SK-N-SH treated with all-trans-retinoic acid at 6 μM for 48 hours (cell line): Measurements from ENCODE around the gene RSKR.

Experiments
- ARNTL ChIP-seq: fragments of 450-650 bp; formaldehyde crosslinking; IDR thresholded peaks from 2 replicates; pipeline ENCODE4 v1.5.0; 2020; ENCODE audit warnings: low read depth, mild to moderate bottlenecking, moderate library complexity, borderline replicate concordance
- CSDC2 ChIP-seq: fragments of 250-450 bp; sonication (Bioruptor Pico); IDR thresholded peaks from 2 replicates; pipeline ENCODE4 v1.5.0; 2020; ENCODE audit warnings: mild to moderate bottlenecking, moderate library complexity
- ESRRG ChIP-seq: fragments of 250-450 bp; sonication (Bioruptor Pico); IDR thresholded peaks from 2 replicates; pipeline ENCODE4 v1.6.1; 2021; ENCODE audit warnings: mild to moderate bottlenecking
- OSR1 ChIP-seq: fragments of 250-450 bp; sonication (Bioruptor Pico); IDR thresholded peaks from 2 replicates; pipeline ENCODE4 v1.8.0; 2022; ENCODE audit warnings: moderate library complexity, mild to moderate bottlenecking, inconsistent platforms
- TCF4 ChIP-seq: fragments of 250-450 bp; sonication (Bioruptor Pico); IDR thresholded peaks from 2 replicates; pipeline ENCODE4 v1.8.0; 2021; ENCODE audit warnings: mild to moderate bottlenecking, moderate library complexity, borderline replicate concordance
- ZC3H10 ChIP-seq: fragments of 250-450 bp; sonication (Bioruptor Pico); IDR thresholded peaks from 2 replicates; pipeline ENCODE4 v1.5.1; 2021; ENCODE audit warnings: mild to moderate bottlenecking, moderate library complexity
- ZFP3 ChIP-seq: fragments of 250-450 bp; sonication (Bioruptor Pico); IDR thresholded peaks from 2 replicates; pipeline ENCODE4 v1.5.0; 2020; ENCODE audit warnings: mild to moderate bottlenecking, moderate library complexity
- ZFP30 ChIP-seq: fragments of 450-650 bp; formaldehyde crosslinking; IDR thresholded peaks from 2 replicates; pipeline ENCODE4 v1.5.0; 2022; ENCODE audit warnings: mild to moderate bottlenecking, moderate library complexity
- ZNF565 ChIP-seq: fragments of 450-650 bp; formaldehyde crosslinking; conservative IDR thresholded peaks from 2 replicates; pipeline ENCODE4 v1.5.0; 2020; ENCODE audit warnings: low read depth, mild to moderate bottlenecking, moderate library complexity
- TF ChIP-seq, protein P1 (sequence below): fragments of 250-450 bp; sonication (Bioruptor Pico); IDR thresholded peaks from 2 replicates; pipeline ENCODE4 v1.8.0; 2021; ENCODE audit warnings: low read depth, mild to moderate bottlenecking, moderate library complexity, borderline replicate concordance
- TF ChIP-seq, protein P2 (sequence below): fragments of 250-450 bp; sonication (Bioruptor Pico); IDR thresholded peaks from 2 replicates; pipeline ENCODE4 v1.5.1; 2021; ENCODE audit warnings: mild to moderate bottlenecking, moderate library complexity
- TF ChIP-seq, protein P3 (sequence below): fragments of 250-450 bp; sonication (Bioruptor Pico); IDR thresholded peaks from 2 replicates; pipeline ENCODE4 v1.5.1; 2020; ENCODE audit warnings: low read depth, mild to moderate bottlenecking, moderate library complexity
- TF ChIP-seq, protein P4 (sequence below): fragments of 250-450 bp; sonication (Bioruptor Pico); IDR thresholded peaks from 2 replicates; pipeline ENCODE4 v1.5.0; 2020; ENCODE audit warnings: mild to moderate bottlenecking, moderate library complexity
- TF ChIP-seq, protein P5 (sequence below): fragments of 250-450 bp; sonication (Bioruptor Pico); IDR thresholded peaks from 2 replicates; pipeline ENCODE4 v1.8.0; 2020; ENCODE audit warnings: mild to moderate bottlenecking, moderate library complexity, borderline replicate concordance

DNA sequence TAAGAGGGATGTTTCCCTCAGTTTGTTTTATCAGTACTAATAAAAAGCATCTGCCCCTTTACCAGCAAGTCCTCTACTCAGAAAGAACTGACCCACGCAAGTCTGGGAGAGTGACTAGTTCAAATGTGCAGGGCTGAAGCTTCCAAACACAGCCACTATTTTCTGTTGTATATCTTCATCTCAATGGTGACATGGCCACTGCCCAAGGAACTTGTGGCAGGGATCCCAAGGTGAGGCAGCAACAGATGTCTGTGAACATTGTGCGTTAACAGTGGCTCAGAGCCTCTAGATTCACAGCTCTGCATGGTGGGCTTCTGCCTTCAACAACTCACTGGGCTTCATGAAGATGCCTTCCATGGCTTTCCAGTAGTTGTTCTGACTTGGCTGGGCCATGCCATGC, 34.7 kb upstream of the RSKR start:
- TF ChIP-seq, protein P1, sequence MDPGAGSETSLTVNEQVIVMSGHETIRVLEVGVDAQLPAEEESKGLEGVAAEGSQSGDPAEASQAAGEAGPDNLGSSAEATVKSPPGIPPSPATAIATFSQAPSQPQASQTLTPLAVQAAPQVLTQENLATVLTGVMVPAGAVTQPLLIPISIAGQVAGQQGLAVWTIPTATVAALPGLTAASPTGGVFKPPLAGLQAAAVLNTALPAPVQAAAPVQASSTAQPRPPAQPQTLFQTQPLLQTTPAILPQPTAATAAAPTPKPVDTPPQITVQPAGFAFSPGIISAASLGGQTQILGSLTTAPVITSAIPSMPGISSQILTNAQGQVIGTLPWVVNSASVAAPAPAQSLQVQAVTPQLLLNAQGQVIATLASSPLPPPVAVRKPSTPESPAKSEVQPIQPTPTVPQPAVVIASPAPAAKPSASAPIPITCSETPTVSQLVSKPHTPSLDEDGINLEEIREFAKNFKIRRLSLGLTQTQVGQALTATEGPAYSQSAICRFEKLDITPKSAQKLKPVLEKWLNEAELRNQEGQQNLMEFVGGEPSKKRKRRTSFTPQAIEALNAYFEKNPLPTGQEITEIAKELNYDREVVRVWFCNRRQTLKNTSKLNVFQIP (CRISPR knock-in tag) = no peak
- TF ChIP-seq ZNF565 (CRISPR knock-in tag) (no peak), CSDC2 (CRISPR knock-in tag) (no peak), ZFP30 (CRISPR knock-in tag) (no peak), OSR1 (CRISPR knock-in tag) (no peak), ARNTL (CRISPR knock-in tag) (no peak), TCF4 (no peak), ZC3H10 (no peak), ESRRG (CRISPR knock-in tag) (no peak), ZFP3 (no peak)
- TF ChIP-seq, protein P2, sequence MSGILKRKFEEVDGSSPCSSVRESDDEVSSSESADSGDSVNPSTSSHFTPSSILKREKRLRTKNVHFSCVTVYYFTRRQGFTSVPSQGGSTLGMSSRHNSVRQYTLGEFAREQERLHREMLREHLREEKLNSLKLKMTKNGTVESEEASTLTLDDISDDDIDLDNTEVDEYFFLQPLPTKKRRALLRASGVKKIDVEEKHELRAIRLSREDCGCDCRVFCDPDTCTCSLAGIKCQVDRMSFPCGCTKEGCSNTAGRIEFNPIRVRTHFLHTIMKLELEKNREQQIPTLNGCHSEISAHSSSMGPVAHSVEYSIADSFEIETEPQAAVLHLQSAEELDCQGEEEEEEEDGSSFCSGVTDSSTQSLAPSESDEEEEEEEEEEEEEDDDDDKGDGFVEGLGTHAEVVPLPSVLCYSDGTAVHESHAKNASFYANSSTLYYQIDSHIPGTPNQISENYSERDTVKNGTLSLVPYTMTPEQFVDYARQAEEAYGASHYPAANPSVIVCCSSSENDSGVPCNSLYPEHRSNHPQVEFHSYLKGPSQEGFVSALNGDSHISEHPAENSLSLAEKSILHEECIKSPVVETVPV = no peak
- TF ChIP-seq, protein P3, sequence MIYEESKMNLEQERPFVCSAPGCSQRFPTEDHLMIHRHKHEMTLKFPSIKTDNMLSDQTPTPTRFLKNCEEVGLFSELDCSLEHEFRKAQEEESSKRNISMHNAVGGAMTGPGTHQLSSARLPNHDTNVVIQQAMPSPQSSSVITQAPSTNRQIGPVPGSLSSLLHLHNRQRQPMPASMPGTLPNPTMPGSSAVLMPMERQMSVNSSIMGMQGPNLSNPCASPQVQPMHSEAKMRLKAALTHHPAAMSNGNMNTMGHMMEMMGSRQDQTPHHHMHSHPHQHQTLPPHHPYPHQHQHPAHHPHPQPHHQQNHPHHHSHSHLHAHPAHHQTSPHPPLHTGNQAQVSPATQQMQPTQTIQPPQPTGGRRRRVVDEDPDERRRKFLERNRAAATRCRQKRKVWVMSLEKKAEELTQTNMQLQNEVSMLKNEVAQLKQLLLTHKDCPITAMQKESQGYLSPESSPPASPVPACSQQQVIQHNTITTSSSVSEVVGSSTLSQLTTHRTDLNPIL (CRISPR knock-in tag) = no peak
- TF ChIP-seq, protein P4, sequence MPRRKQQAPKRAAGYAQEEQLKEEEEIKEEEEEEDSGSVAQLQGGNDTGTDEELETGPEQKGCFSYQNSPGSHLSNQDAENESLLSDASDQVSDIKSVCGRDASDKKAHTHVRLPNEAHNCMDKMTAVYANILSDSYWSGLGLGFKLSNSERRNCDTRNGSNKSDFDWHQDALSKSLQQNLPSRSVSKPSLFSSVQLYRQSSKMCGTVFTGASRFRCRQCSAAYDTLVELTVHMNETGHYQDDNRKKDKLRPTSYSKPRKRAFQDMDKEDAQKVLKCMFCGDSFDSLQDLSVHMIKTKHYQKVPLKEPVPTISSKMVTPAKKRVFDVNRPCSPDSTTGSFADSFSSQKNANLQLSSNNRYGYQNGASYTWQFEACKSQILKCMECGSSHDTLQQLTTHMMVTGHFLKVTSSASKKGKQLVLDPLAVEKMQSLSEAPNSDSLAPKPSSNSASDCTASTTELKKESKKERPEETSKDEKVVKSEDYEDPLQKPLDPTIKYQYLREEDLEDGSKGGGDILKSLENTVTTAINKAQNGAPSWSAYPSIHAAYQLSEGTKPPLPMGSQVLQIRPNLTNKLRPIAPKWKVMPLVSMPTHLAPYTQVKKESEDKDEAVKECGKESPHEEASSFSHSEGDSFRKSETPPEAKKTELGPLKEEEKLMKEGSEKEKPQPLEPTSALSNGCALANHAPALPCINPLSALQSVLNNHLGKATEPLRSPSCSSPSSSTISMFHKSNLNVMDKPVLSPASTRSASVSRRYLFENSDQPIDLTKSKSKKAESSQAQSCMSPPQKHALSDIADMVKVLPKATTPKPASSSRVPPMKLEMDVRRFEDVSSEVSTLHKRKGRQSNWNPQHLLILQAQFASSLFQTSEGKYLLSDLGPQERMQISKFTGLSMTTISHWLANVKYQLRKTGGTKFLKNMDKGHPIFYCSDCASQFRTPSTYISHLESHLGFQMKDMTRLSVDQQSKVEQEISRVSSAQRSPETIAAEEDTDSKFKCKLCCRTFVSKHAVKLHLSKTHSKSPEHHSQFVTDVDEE (CRISPR knock-in tag) = no peak
- TF ChIP-seq, protein P5, sequence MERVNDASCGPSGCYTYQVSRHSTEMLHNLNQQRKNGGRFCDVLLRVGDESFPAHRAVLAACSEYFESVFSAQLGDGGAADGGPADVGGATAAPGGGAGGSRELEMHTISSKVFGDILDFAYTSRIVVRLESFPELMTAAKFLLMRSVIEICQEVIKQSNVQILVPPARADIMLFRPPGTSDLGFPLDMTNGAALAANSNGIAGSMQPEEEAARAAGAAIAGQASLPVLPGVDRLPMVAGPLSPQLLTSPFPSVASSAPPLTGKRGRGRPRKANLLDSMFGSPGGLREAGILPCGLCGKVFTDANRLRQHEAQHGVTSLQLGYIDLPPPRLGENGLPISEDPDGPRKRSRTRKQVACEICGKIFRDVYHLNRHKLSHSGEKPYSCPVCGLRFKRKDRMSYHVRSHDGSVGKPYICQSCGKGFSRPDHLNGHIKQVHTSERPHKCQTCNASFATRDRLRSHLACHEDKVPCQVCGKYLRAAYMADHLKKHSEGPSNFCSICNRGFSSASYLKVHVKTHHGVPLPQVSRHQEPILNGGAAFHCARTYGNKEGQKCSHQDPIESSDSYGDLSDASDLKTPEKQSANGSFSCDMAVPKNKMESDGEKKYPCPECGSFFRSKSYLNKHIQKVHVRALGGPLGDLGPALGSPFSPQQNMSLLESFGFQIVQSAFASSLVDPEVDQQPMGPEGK (CRISPR knock-in tag) = no peak
